ENCODE measurements around the gene SOX18. TPM values are rescaled to one million over a fixed set of nuclear protein-coding genes. Genes with fewer than 3 reads are reported as not detected.

The SOX18 gene
- polyA plus RNA-seq, 3 donors, result not detected

GRCh38 chr20:64047968-64048401 is 1.5 kb downstream of the SOX18 start:
- DNase-seq, result no peak
- Histone ChIP-seq H3K9ac (ENCODE audit: insufficient read depth, low read length, poor library complexity, severe bottlenecking) (no peak overlapping the region), H2AFZ (ENCODE audit: insufficient read depth, low read depth, low read length, poor library complexity, severe bottlenecking) (no peak overlapping the region), H3K9me3 (replicated peaks in 1 of 2; ENCODE audit: control insufficient read depth in 1 of 2, insufficient read depth in 1 of 2, low read length in 2 of 2) (peaks cover 0 to 14% of the 10 kb centered on the region in 2 donors), H3K79me2 (ENCODE audit: insufficient read depth, low read length) (no peaks in the 10 kb centered on the region), H3K4me1 (ENCODE audit: control insufficient read depth in 1 of 2, insufficient read depth in 2 of 2, low read length in 2 of 2) (peaks cover 0 to 7% of the 10 kb centered on the region in 2 donors), H3K27me3 (ENCODE audit: control insufficient read depth in 2 of 2, insufficient read depth in 2 of 2, low read length in 2 of 2) (peaks cover 17 to 55% of the 10 kb centered on the region in 2 donors), H3K4me3 (replicated peaks in 1 of 3; ENCODE audit: low read depth in 2 of 3, low read length in 3 of 3) (no peak overlapping the region), H3K36me3 (replicated peaks in 1 of 2; ENCODE audit: control insufficient read depth in 1 of 2, insufficient read depth in 2 of 2, low read length in 2 of 2) (no peaks in the 10 kb centered on the region), H3K27ac (ENCODE audit: low read depth in 1 of 2, low read length in 2 of 2) (no peak overlapping the region), H4K20me1 (ENCODE audit: insufficient read depth, low read length) (no peaks in the 10 kb centered on the region), H3K4me2 (replicated peaks; ENCODE audit: extremely low read depth, low read length, poor library complexity, severe bottlenecking) (no peak overlapping the region)
- WGBS (ENCODE audit: insufficient coverage), result 64% methylated on average over 49 of the region's 49 CpGs
- Mint-ChIP-seq H3K4me3 (peak overlapping the region in 1 of 2 donors; percentile 51), H3K27ac (no peak overlapping the region), H3K4me1 (peaks cover 3% of the 10 kb centered on the region), H3K27me3 (ENCODE audit: low read depth in 3 of 3) (peaks cover 61 to 81% (median 69%) of the 10 kb centered on the region in 3 donors), H3K9me3 (peaks cover 0 to 9% (median 1%) of the 10 kb centered on the region in 7 donors), H3K36me3 (no peaks in the 10 kb centered on the region)
- intact Hi-C loops (cut with micrococcal nuclease), result no loop called here
- no peak for TF ChIP-seq CTCF (IDR thresholded peaks at IDR 0.05)

- no peaks in the 10 kb centered on the region for H3K79me2 ChIP-seq (ENCODE audit: insufficient read depth, low read length)
- H3K27me3 Mint-ChIP-seq (ENCODE audit: low read depth in 3 of 3), result peaks cover 65 to 82% (median 67%) of the 10 kb centered on the region in 3 donors
- H3K4me1 ChIP-seq (ENCODE audit: control insufficient read depth in 1 of 2, insufficient read depth in 2 of 2, low read length in 2 of 2), result peaks cover 5 to 11% of the 10 kb centered on the region in 2 donors
- H3K9ac ChIP-seq (ENCODE audit: insufficient read depth, low read length, poor library complexity, severe bottlenecking), result no peak overlapping the region
- no peak overlapping the region for H3K27ac Mint-ChIP-seq
- DNase-seq, result no peak
- H3K27me3 ChIP-seq (ENCODE audit: control insufficient read depth in 2 of 2, insufficient read depth in 2 of 2, low read length in 2 of 2), result peaks cover 19 to 54% of the 10 kb centered on the region in 2 donors
- H3K4me3 ChIP-seq (replicated peaks in 1 of 3; ENCODE audit: low read depth in 2 of 3, low read length in 3 of 3), result no peak overlapping the region
- H3K36me3 Mint-ChIP-seq, result no peaks in the 10 kb centered on the region
- intact Hi-C loops (cut with micrococcal nuclease), result no loop called here
- TF ChIP-seq CTCF (IDR thresholded peaks at IDR 0.05), result no peak
- no peaks in the 10 kb centered on the region for H4K20me1 ChIP-seq (ENCODE audit: insufficient read depth, low read length)
- no peak overlapping the region for H3K27ac ChIP-seq (ENCODE audit: low read depth in 1 of 2, low read length in 2 of 2)
- H3K4me2 ChIP-seq (replicated peaks; ENCODE audit: extremely low read depth, low read length, poor library complexity, severe bottlenecking), result no peak overlapping the region
- no peak overlapping the region for H2AFZ ChIP-seq (ENCODE audit: insufficient read depth, low read depth, low read length, poor library complexity, severe bottlenecking)
- peaks cover 0 to 14% of the 10 kb centered on the region in 2 donors for H3K9me3 ChIP-seq (replicated peaks in 1 of 2; ENCODE audit: control insufficient read depth in 1 of 2, insufficient read depth in 1 of 2, low read length in 2 of 2)
- H3K36me3 ChIP-seq (replicated peaks in 1 of 2; ENCODE audit: control insufficient read depth in 1 of 2, insufficient read depth in 2 of 2, low read length in 2 of 2), result no peaks in the 10 kb centered on the region
- H3K9me3 Mint-ChIP-seq, result peaks cover 0 to 9% (median 1%) of the 10 kb centered on the region in 7 donors
- 96% methylated on average over 7 of the region's 8 CpGs for WGBS (ENCODE audit: insufficient coverage)
- H3K4me3 Mint-ChIP-seq, result peak overlapping the region in 1 of 2 donors; percentile 54
- peaks cover 5% of the 10 kb centered on the region for H3K4me1 Mint-ChIP-seq
Measured at GRCh38 chr20:64047046-64047389, 2.4 kb downstream of the SOX18 start.

Measured in CD14-positive monocyte (primary cell).